ENCODE measurements around the gene MED31.

- TF ChIP-seq CTCF (IDR thresholded peaks at IDR 0.05 in 8 of 11, conservative IDR thresholded peaks at IDR 0.05 in 3 of 11): no peak
- no peak for TF ChIP-seq POLR2A (IDR thresholded peaks at IDR 0.05)
Observed at GRCh38 chr17:6682339-6682738, 30.9 kb upstream of the MED31 start.
